GM18499 (cell line): ENCODE data around the gene BCAS1.

ENCODE experiments used
- ATAC-seq: cut with Tn5 transposase; IDR thresholded peaks from one replicate; pipeline ENCODE4 v1.9.1; 2021; ENCODE audit warnings: moderate number of reproducible peaks; ENCODE audit not compliant: insufficient read depth, unreplicated experiment

BCAS1 gene

DNA sequence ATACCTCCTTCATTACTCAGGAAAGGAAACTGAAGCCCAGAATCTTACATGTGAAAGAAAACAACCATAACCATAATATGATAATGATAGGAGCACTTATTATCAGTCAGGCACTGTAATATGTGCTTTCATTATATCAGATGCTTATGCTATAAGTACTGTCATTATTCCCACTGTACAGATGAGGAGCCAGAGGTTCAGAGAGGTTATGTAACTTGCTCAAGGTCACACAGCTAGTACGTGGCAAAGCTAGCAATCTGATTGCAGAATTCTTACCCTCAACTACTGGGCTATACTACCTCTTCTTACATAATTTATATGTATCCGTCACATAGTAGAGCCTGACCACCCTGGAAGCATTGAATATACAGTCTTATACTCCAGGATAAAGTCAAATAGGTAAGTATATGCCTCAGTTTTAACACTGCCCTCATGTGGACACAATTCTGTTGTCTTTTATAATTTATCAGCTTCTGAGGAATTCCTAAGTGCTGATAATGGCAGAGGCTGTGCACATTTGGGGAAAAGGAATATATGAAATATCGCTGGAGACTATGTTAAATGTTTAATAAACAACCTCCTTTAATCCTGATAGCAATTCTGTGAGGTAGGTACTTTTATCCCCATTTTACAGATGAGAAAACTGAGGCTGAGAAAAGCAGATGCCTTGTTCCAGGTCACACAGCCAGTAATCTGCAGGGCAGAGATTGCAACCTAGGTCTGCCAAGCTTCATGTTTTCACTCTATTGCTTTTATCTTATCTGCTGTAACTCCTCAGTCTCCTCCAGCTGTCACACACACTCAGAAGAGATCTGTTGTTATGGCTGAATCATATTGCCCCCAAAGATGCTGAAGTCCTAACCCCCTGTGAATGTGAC, 13.4 kb downstream of the BCAS1 start:
- no peak for ATAC-seq

GRCh38 chr20:54054516-54054915, 15.9 kb downstream of the BCAS1 start:
- no peak for ATAC-seq

DNA sequence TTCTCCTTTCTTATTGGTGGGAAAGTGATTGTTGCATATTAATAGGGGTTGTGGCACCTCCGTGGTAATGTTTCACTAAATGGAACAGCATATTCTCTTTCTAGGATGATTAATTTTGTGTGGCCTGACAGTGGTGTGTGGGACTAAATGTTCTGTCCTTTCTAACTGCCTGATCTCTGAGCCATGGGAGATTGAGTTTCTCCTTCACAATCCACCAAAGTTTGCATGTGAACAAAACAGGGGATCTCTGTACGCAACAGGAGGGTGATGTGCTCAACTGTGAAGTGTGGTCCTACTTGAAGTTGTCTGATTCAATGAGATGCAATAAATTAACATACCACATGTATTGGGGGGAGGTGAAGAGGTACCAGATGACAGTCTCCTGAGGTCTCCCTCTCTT, 19.3 kb downstream of the BCAS1 start:
- ATAC-seq, result no peak

DNA sequence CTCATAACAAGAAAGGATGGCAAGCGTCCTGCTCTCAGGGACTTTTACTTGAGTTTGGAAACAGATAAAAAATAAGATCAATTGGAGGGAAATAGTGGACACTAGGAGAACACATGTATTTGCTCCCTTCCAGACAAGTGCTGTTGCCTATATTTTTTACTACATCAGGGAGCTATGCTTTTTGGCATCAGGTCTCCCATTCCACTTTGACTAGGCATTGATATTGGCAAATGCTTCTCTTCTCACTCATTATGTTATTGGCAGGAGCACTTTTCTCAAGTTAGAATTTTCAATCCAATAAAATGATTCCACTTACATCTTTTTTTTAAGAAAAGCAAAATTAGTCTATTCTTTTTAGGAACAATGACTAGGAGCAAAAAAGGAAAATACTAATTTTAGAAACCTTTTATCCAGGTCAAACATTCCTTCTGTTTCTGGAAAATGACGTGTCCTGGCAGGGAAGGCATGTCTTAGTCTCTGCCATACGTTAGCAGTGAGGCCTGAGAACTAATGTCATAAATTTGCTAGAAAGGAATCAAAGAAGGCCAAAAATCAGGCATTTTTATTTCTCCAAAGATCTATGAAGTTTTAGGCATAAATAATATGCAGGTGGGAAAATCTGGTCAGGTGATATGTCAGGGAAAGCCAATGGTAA, 21.4 kb downstream of the BCAS1 start:
- no peak for ATAC-seq

DNA sequence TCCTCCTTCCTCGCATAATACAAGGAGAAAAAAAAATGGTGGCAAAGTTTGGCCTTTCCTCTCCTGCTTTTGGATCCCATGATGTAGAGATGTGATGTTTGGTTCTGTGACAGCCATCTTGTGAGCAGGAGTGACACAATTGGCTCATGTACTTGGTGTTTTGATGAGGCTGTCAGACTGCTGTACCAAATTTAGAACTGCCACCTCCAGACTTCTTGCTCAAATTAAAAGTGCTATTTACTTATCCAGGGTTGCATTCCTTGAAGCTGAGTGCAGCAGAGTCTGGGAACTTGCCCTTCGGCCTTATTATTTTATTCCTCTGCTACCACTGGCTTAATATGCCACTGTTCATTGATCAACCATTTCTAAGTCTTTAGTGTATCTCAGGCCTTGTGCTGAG, 21.9 kb downstream of the BCAS1 start:
- ATAC-seq, result no peak

DNA sequence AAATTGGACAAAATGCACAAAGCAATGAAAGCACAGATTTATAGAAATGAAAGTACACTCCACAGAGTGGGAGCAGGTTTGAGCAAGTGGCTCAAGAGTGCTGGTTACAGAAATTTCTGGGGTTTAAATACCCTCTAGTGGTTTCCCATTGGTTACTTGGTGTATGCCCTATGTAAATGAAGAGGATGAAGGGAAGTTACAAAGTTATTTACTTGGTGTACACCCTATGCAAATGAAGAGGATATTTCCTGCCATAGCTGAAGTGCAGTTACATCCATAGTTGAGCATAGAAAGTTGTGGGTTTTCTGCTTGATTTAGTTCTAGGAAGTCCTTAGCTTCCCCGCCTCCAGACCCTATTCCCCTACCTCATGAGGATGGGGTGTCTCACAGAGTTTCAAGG, 22.7 kb downstream of the BCAS1 start:
- ATAC-seq, result no peak

- ATAC-seq, result no peak
These were observed 23.3 kb downstream of the BCAS1 start for GRCh38 chr20:54047048-54047447.

DNA sequence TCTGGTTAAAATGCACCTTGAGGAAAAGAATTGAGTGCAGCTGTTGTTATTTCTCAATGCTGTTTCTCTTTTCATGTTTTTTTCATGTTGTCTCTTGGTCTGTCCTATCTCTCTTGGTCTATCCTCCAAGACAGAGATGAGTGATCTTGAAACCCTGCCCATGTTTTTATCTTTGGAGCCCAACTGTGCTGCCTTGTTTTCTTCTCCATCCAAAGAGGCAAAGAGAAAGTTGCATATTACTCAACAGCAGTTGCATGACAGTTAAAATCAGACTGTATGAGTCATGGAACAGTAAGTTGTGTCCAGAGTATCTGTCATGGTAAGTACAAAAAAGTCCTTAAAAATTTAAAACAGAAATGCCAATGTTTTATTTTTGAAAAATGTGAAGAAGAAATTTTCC, 26.2 kb downstream of the BCAS1 start:
- ATAC-seq, result no peak

GRCh38 chr20:54043076-54043967, 27.1 kb downstream of the BCAS1 start:
- no peak for ATAC-seq

DNA sequence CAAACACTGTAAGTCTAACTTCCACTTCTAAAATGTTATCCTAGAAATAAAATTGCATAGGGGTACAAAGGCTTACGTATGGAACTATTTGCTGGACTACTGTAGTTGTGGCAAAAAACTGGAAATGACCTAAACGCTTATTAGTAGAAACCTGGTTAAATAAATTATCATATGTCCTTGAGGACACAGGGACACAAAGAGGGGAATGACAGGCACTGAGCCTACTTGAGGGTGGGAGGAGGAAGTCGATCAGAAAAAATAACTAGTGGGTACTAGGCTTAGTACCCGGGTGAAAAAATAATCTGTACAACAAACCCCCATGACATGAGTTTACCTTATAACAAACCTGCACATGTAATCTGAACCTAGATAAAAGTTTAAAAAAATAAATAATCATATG, 28.4 kb downstream of the BCAS1 start:
- no peak for ATAC-seq

- no peak for ATAC-seq
These were observed 29.1 kb downstream of the BCAS1 start for GRCh38 chr20:54041336-54041735.

GRCh38 chr20:54040531-54040930, 29.9 kb downstream of the BCAS1 start:
- ATAC-seq, result no peak

GRCh38 chr20:54038961-54039360, 31.4 kb downstream of the BCAS1 start:
- ATAC-seq, result no peak

- no peak for ATAC-seq
These were observed 32.9 kb downstream of the BCAS1 start for GRCh38 chr20:54037525-54037924.

- ATAC-seq, result no peak
These were observed 40.8 kb downstream of the BCAS1 start for GRCh38 chr20:54029643-54030042.

GRCh38 chr20:54029176-54029575, 41.2 kb downstream of the BCAS1 start:
- ATAC-seq, result no peak

DNA sequence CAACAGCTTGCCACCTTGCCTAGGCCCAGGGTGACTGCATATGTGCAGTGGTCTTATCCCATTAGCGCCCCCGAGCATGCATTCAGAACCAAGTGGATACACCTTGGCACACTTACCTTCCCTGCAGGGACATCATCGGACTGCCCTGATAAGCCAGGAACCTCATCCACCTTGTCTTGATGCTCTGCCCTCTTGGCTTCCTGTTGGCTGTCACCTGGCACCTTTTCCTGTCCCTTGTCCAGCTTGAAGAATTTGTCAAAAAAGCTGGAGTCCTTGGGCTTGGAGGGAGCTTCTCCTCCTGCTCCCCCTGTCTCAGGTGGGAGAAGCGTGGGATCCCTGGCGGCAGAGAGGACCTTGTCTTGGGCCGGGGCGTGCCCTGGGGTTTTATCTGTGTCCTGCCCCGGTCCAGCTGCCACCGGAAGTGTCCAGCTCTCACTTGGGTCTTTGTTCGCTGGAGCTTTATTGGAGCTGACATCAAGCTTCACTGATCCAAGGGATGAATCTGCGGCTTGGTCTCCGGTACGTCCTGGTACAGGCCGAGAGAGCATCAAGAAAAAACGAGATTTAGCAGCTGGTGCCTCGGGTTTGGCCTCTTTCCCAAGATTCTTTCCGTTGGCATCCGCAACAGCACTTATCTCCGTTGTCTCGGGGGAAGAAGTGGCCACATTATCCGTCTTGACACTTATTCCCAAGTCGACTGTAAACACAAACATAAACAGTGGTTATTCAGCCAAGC, 42.0 kb downstream of the BCAS1 start:
- no peak for ATAC-seq

GRCh38 chr20:54027704-54028103, 42.7 kb downstream of the BCAS1 start:
- ATAC-seq, result no peak

DNA sequence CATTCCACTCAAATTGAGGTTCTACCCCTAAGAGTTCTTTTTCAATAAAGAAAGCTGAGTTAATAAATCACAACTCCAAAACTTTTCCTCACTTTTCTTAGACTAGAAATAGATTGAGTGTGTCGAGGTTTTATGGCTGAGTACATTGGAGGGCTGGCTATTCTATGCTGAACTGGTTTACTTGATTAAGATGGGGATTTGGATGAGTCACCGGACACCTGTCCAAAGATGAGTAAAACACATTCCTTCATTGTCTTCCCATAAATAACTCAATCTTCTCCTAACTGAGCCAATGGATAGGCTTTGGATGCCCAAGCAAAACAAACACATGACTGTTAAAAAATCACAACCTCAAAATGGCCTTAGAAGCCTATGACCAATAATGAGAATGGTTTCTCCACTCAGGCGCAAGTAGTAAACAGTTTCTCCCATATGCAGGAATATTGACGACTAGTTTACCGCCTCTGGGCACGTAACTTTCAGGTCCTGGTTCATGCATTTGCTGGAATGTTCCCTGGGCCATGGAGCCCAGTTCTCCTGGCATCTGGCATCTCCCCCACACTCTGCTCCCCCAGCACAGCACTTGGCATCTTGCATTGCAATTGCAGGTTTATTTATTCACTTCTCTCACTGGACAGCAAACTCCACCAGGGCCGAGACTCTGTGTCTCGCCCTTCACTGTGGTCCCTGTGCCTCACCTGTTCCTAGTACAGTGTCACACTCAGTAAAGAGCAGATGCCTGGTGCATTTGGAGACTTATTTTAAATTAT, 43.9 kb downstream of the BCAS1 start:
- no peak for ATAC-seq
